RWPE2 (cell line): Measurements from ENCODE around the gene SRR.

Source experiments
- ATAC-seq: fragments of 200-7000 bp; cut with Tn5 transposase; 3 replicates; pipeline ENCODE4 v1.9.1; 2021; ENCODE audit warnings: low read depth
- DNase-seq: peaks from one replicate; pipeline ENCODE4 v3.0.0-alpha.2; 2020; ENCODE audit warnings: low spot score
- H3K27ac ChIP-seq: fragments of 450-650 bp; 2 replicates; pipeline ENCODE4 v1.5.1; 2017; ENCODE audit warnings: mild to moderate bottlenecking; ENCODE audit not compliant: poor library complexity, severe bottlenecking
- H3K27me3 ChIP-seq: fragments of 250-450 bp; sonication (Bioruptor Pico); 2 replicates; pipeline ENCODE4 v1.5.1; 2021; ENCODE audit warnings: mild to moderate bottlenecking, moderate library complexity; ENCODE audit not compliant: insufficient read depth, poor library complexity, severe bottlenecking
- H3K36me3 ChIP-seq: fragments of 250-450 bp; sonication (Bioruptor Pico); 2 replicates; pipeline ENCODE4 v1.5.1; 2020; ENCODE audit warnings: low read depth, mild to moderate bottlenecking, moderate library complexity
- H3K4me1 ChIP-seq: fragments of 250-450 bp; sonication (Bioruptor Pico); 2 replicates; pipeline ENCODE4 v1.5.1; 2021; ENCODE audit warnings: mild to moderate bottlenecking, moderate library complexity; ENCODE audit not compliant: insufficient read depth, poor library complexity, severe bottlenecking
- H3K4me3 ChIP-seq: fragments of 250-450 bp; sonication (Bioruptor Pico); 2 replicates; pipeline ENCODE4 v1.5.1; 2021; ENCODE audit warnings: mild to moderate bottlenecking, moderate library complexity; ENCODE audit not compliant: severe bottlenecking
- H3K9me3 ChIP-seq: fragments of 250-450 bp; sonication (Bioruptor Pico); 2 replicates; pipeline ENCODE4 v1.5.1; 2021; ENCODE audit warnings: mild to moderate bottlenecking, moderate library complexity; ENCODE audit not compliant: severe bottlenecking
- TF ChIP-seq, protein P1 (sequence below): fragments of 450-650 bp; IDR thresholded peaks from one replicate; pipeline ENCODE4 v1.5.1; 2017; ENCODE audit warnings: mild to moderate bottlenecking, moderate library complexity; ENCODE audit not compliant: poor library complexity, severe bottlenecking

Gene SRR

DNA sequence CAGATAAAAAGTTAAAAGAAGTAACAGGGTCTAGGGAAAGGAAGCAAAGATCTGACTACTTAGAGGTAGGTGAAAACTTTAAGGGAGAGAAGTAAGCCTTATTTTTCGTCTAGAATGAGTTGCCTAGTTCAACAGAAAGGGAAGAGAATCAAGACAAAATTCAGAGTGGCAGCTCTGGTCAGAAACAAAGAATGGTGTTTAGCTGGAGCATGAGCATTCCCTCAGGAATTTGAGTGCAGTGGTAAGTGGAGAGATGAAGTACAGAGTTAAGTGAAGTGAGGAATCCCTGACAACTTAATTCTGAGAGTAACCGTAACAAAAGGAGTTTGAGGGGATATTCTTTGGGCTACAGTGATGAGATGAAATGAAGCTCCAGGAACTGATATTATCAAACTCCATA is 11.7 kb upstream of the SRR start:
- no peak for DNase-seq

DNA sequence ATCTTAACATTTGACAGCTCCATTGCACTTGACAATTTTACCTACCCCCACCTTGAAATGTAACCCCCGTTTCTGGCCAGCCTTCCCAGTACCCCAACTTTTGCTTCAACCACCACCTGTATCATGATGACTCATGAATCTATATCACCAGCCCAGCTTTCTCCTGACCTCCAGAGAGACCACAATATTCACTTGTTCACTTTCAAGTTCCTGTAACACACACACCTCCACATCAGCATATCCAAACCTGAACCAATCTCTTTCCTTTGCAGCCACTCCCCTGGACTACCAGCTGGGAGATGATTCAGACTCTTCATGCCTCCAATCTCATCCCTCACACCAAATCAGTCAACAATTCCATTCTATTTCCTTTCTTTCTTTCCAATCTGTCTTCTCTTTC is 8.2 kb upstream of the SRR start:
- Histone ChIP-seq H3K27me3 (no peaks in the 10 kb centered on the region), H3K4me3 (no peak overlapping the region), H3K36me3 (peaks cover 84% of the 10 kb centered on the region), H3K4me1 (no peaks in the 10 kb centered on the region), H3K9me3 (no peaks in the 10 kb centered on the region), H3K27ac (no peak overlapping the region)
- peak; percentile 45; the same call in 2 of the 3 replicates for ATAC-seq
- no peak for DNase-seq
- TF ChIP-seq, protein P1, sequence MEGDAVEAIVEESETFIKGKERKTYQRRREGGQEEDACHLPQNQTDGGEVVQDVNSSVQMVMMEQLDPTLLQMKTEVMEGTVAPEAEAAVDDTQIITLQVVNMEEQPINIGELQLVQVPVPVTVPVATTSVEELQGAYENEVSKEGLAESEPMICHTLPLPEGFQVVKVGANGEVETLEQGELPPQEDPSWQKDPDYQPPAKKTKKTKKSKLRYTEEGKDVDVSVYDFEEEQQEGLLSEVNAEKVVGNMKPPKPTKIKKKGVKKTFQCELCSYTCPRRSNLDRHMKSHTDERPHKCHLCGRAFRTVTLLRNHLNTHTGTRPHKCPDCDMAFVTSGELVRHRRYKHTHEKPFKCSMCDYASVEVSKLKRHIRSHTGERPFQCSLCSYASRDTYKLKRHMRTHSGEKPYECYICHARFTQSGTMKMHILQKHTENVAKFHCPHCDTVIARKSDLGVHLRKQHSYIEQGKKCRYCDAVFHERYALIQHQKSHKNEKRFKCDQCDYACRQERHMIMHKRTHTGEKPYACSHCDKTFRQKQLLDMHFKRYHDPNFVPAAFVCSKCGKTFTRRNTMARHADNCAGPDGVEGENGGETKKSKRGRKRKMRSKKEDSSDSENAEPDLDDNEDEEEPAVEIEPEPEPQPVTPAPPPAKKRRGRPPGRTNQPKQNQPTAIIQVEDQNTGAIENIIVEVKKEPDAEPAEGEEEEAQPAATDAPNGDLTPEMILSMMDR, result no peak

More for the DNA sequence above, 11.7 kb upstream of the SRR start:
- H3K4me3 ChIP-seq, result no peak overlapping the region
- TF ChIP-seq, protein P1, result no peak
- H3K27me3 ChIP-seq, result no peaks in the 10 kb centered on the region
- ATAC-seq, result no peak
- no peaks in the 10 kb centered on the region for H3K9me3 ChIP-seq
- no peak overlapping the region for H3K27ac ChIP-seq
- peaks cover 82% of the 10 kb centered on the region for H3K36me3 ChIP-seq
- H3K4me1 ChIP-seq, result no peaks in the 10 kb centered on the region

- no peak for DNase-seq
- H3K9me3 ChIP-seq, result no peaks in the 10 kb centered on the region
- peaks cover 72% of the 10 kb centered on the region for H3K36me3 ChIP-seq
- H3K4me3 ChIP-seq, result no peak overlapping the region
- H3K4me1 ChIP-seq, result no peaks in the 10 kb centered on the region
- no peak overlapping the region for H3K27ac ChIP-seq
- ATAC-seq, result no peak
- H3K27me3 ChIP-seq, result no peaks in the 10 kb centered on the region
- TF ChIP-seq, protein P1, result no peak
Measured at GRCh38 chr17:2297023-2297422, 6.7 kb upstream of the SRR start.

- TF ChIP-seq, protein P1, result no peak
- Histone ChIP-seq H3K27me3 (no peaks in the 10 kb centered on the region), H3K4me3 (no peak overlapping the region), H3K27ac (no peak overlapping the region), H3K36me3 (peaks cover 51% of the 10 kb centered on the region), H3K4me1 (peaks cover 2% of the 10 kb centered on the region), H3K9me3 (no peaks in the 10 kb centered on the region)
- ATAC-seq (no peak), DNase-seq (no peak)
Measured at GRCh38 chr17:2299136-2299535, 4.6 kb upstream of the SRR start.

DNA sequence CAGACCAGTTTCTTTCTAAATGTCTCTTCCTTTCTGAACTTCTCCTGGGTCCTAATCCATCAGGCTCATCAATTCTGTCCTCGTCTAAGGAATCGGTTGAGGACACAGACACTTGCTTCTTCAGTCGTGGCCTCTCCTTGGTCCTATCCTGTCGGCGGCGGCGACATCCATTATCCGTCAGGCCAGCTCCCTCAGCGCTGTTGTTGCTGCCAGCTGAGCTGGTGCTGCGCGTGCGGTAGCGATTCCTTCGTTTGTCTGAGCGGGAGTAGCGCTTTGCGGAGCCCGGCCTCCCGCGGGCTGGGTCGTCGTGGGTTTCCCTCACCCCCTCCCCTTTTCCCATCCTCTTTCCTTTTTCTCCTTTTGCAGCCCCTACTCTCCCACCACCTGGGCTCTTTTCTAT is 4.0 kb upstream of the SRR start:
- TF ChIP-seq, protein P1, result no peak
- no peak for DNase-seq
- Histone ChIP-seq H3K36me3 (peaks cover 46% of the 10 kb centered on the region), H3K4me3 (no peak overlapping the region), H3K27ac (no peak overlapping the region), H3K4me1 (peaks cover 2% of the 10 kb centered on the region), H3K9me3 (no peaks in the 10 kb centered on the region), H3K27me3 (no peaks in the 10 kb centered on the region)
- no peak for ATAC-seq
